ENCODE results near the gene PSAT1. TPM values are rescaled to one million over a fixed set of nuclear protein-coding genes. Genes with fewer than 3 reads are reported as not detected.
A peak's percentile ranks its signal among the peaks of the same experiment; 100 is the strongest.

Gene PSAT1
- polyA plus RNA-seq, 3 donors = 0.05 to 4.7 (median 0.11) TPM

DNA sequence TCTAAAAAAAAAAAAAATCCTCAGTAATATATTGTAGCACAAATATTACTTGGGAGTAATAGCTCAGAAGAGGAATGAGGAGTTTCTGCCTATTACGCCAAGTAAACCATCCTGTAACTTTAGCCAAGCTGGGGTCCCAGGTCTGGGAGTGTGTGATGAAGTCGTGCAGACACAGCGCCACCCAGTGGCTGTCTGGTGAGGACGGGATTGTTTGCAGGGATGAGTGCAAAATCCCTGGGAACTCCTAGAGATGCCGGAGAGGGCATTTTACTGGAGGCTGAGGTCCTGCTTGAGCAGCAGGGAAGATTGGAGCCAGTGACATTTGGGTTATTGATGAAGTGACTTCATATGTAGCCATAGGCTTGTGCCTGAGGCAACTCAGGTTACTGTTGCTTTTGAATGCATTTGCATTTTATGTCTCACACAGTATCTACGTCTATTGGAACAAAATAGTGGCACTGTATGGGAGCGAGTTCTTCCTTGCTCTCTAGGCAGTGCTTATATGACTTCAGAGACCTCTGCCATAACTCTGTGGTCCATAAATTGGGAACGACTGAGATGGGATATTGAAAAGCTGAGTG lies 72.8 kb downstream of the PSAT1 start:
- no peaks in the 10 kb centered on the region for H3K27me3 ChIP-seq (ENCODE audit: control insufficient read depth in 2 of 2, insufficient read depth in 2 of 2, low read length in 2 of 2)
- no peaks in the 10 kb centered on the region for H3K36me3 Mint-ChIP-seq
- DNase-seq = peak; percentile 5 to 22 (median 16)
- H2AFZ ChIP-seq (ENCODE audit: insufficient read depth, low read depth, low read length, poor library complexity, severe bottlenecking) = peak overlapping the region; percentile 12
- no peak overlapping the region for H3K27ac Mint-ChIP-seq
- peaks cover 18% of the 10 kb centered on the region for H3K4me1 Mint-ChIP-seq
- peaks cover 0 to 3% (median 0%) of the 10 kb centered on the region in 7 donors for H3K9me3 Mint-ChIP-seq
- TF ChIP-seq CTCF (IDR thresholded peaks at IDR 0.05) = peak; percentile 90
- H3K4me2 ChIP-seq (replicated peaks; ENCODE audit: extremely low read depth, low read length, poor library complexity, severe bottlenecking) = no peak overlapping the region
- WGBS (ENCODE audit: insufficient coverage) = 22% methylated on average over 5 of the region's 8 CpGs
- no peak overlapping the region for H3K4me3 ChIP-seq (replicated peaks in 1 of 3; ENCODE audit: low read depth in 2 of 3, low read length in 3 of 3)
- H3K4me3 Mint-ChIP-seq = no peak overlapping the region
- no peaks in the 10 kb centered on the region for H3K9me3 ChIP-seq (replicated peaks in 1 of 2; ENCODE audit: control insufficient read depth in 1 of 2, insufficient read depth in 1 of 2, low read length in 2 of 2)
- H3K36me3 ChIP-seq (replicated peaks in 1 of 2; ENCODE audit: control insufficient read depth in 1 of 2, insufficient read depth in 2 of 2, low read length in 2 of 2) = no peaks in the 10 kb centered on the region
- H3K9ac ChIP-seq (ENCODE audit: insufficient read depth, low read length, poor library complexity, severe bottlenecking) = no peak overlapping the region
- no peak overlapping the region for H3K27ac ChIP-seq (ENCODE audit: low read depth in 1 of 2, low read length in 2 of 2)
- no peaks in the 10 kb centered on the region for H4K20me1 ChIP-seq (ENCODE audit: insufficient read depth, low read length)
- H3K27me3 Mint-ChIP-seq (ENCODE audit: low read depth in 3 of 3) = peaks cover 4 to 7% (median 5%) of the 10 kb centered on the region in 3 donors
- H3K79me2 ChIP-seq (ENCODE audit: insufficient read depth, low read length) = no peaks in the 10 kb centered on the region
- no peaks in the 10 kb centered on the region for H3K4me1 ChIP-seq (ENCODE audit: control insufficient read depth in 1 of 2, insufficient read depth in 2 of 2, low read length in 2 of 2)
- intact Hi-C loops (cut with micrococcal nuclease) = no loop called here

DNA sequence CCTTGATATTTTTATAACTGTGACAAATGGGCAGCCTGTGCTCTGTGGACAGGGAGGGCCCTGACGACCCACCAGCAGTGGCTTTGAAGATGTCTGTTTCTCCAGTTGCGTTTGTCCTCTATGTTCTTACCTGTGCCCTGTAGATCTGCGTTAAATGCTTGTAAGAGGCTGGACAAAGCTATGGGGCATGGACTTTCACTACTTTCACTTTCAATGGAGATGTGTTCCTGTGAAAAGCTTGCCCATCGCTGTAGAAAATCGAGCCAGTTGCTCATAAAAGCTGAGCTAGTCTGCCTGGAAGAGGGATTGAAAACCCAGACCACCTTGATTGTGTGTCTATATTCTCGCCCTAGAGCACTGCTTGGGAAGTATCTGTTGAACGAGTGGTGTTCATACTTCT lies 74.1 kb downstream of the PSAT1 start:
- H3K79me2 ChIP-seq (ENCODE audit: insufficient read depth, low read length) = no peaks in the 10 kb centered on the region
- no peaks in the 10 kb centered on the region for H3K36me3 Mint-ChIP-seq
- peaks cover 15% of the 10 kb centered on the region for H3K4me1 Mint-ChIP-seq
- H3K27me3 ChIP-seq (ENCODE audit: control insufficient read depth in 2 of 2, insufficient read depth in 2 of 2, low read length in 2 of 2) = no peaks in the 10 kb centered on the region
- no peaks in the 10 kb centered on the region for H4K20me1 ChIP-seq (ENCODE audit: insufficient read depth, low read length)
- H3K4me2 ChIP-seq (replicated peaks; ENCODE audit: extremely low read depth, low read length, poor library complexity, severe bottlenecking) = peak overlapping the region; percentile 6
- no peaks in the 10 kb centered on the region for H3K4me1 ChIP-seq (ENCODE audit: control insufficient read depth in 1 of 2, insufficient read depth in 2 of 2, low read length in 2 of 2)
- intact Hi-C loops (cut with micrococcal nuclease) = no loop called here
- peak overlapping the region; percentile 31 for H2AFZ ChIP-seq (ENCODE audit: insufficient read depth, low read depth, low read length, poor library complexity, severe bottlenecking)
- WGBS (ENCODE audit: insufficient coverage) = 79% methylated on average over 4 of the region's 7 CpGs
- DNase-seq = no peak
- H3K9me3 Mint-ChIP-seq = peaks cover 0 to 3% (median 0%) of the 10 kb centered on the region in 7 donors
- H3K4me3 Mint-ChIP-seq = peak overlapping the region in 1 of 2 donors; percentile 54
- no peak overlapping the region for H3K27ac Mint-ChIP-seq
- no peaks in the 10 kb centered on the region for H3K9me3 ChIP-seq (replicated peaks in 1 of 2; ENCODE audit: control insufficient read depth in 1 of 2, insufficient read depth in 1 of 2, low read length in 2 of 2)
- H3K36me3 ChIP-seq (replicated peaks in 1 of 2; ENCODE audit: control insufficient read depth in 1 of 2, insufficient read depth in 2 of 2, low read length in 2 of 2) = no peaks in the 10 kb centered on the region
- H3K9ac ChIP-seq (ENCODE audit: insufficient read depth, low read length, poor library complexity, severe bottlenecking) = no peak overlapping the region
- H3K27ac ChIP-seq (ENCODE audit: low read depth in 1 of 2, low read length in 2 of 2) = no peak overlapping the region
- H3K4me3 ChIP-seq (replicated peaks in 1 of 3; ENCODE audit: low read depth in 2 of 3, low read length in 3 of 3) = no peak overlapping the region
- no peak for TF ChIP-seq CTCF (IDR thresholded peaks at IDR 0.05)
- H3K27me3 Mint-ChIP-seq (ENCODE audit: low read depth in 3 of 3) = peaks cover 4 to 7% (median 5%) of the 10 kb centered on the region in 3 donors

All from CD14-positive monocyte (primary cell).